H1 (cell line): ENCODE results near the gene STX19. TPM values are rescaled to one million over a fixed set of nuclear protein-coding genes. Genes with fewer than 3 reads are reported as not detected.

ENCODE experiments used
- CBX5 ChIP-seq: fragments of 300-800, 300-1000 bp; sonication (generic); IDR thresholded peaks from 2 replicates; pipeline ENCODE4 v1.7.1; 2016; ENCODE audit warnings: antibody characterized with exemption, low read length, low read depth
- CEBPB ChIP-seq: IDR thresholded peaks from 2 replicates; pipeline ENCODE4 v1.6.1; 2012; ENCODE audit warnings: low read depth, low read length
- KDM4A ChIP-seq: IDR thresholded peaks from one replicate; pipeline ENCODE4 v1.7.1; 2012; ENCODE audit warnings: low read depth, mild to moderate bottlenecking, moderate library complexity, low read length, inconsistent platforms; ENCODE audit not compliant: severe bottlenecking
- MAFK ChIP-seq: IDR thresholded peaks from 2 replicates; pipeline ENCODE4 v1.6.1; 2012; ENCODE audit warnings: low read depth, mild to moderate bottlenecking, improper control_type of control experiment, low read length
- MAX ChIP-seq: IDR thresholded peaks from 2 replicates; pipeline ENCODE4 v1.6.1; 2012; ENCODE audit warnings: inconsistent platforms
- POU5F1 ChIP-seq: IDR thresholded peaks from 2 replicates; pipeline ENCODE4 v1.6.1; 2011; ENCODE audit warnings: low read depth, mild to moderate bottlenecking, low read length, moderate library complexity
- polyA plus RNA-seq, 7 experiments: library from polyadenylated mRNA; depleted of rRNA in 3 of 7; stranded (reverse) in 5 of 7; unstranded in 2 of 7; fragments of >200 nt in 5 of 7; fragments of 200-250 nt in 2 of 7; gene quantifications; 1 replicate in 5 of 7; 2 replicates in 1 of 7; 4 replicates in 1 of 7; pipeline versions ENCODE4 v1.2.1 to v1.2.3, GENCODE V29; 2011 to 2013; ENCODE audit warnings: missing spikeins in 2 of 7, mixed read lengths in 2 of 7
- total RNA-seq: library from RNA; stranded (reverse); fragmentation: NEBNext Ultra II Directional; extraction: Animal tissue kit (Norgen Biotek cat#: 25700); gene quantifications from 2 replicates; pipeline ENCODE4 v1.2.1, GENCODE V29; 2021
- TF ChIP-seq, protein P1 (sequence below): IDR thresholded peaks from 2 replicates; pipeline ENCODE4 v1.6.1; 2012; ENCODE audit warnings: low read length, inconsistent platforms

Gene STX19
- total and polyA plus RNA-seq, 2 of the 8 experiments (the other 6 are each of a cell fraction or from before 2014, with no cell fraction given) = not detected

- no peak for TF ChIP-seq POU5F1
- peak; percentile 70 for TF ChIP-seq KDM4A
- TF ChIP-seq MAFK = no peak
- TF ChIP-seq CBX5 = no peak
- TF ChIP-seq, protein P1, sequence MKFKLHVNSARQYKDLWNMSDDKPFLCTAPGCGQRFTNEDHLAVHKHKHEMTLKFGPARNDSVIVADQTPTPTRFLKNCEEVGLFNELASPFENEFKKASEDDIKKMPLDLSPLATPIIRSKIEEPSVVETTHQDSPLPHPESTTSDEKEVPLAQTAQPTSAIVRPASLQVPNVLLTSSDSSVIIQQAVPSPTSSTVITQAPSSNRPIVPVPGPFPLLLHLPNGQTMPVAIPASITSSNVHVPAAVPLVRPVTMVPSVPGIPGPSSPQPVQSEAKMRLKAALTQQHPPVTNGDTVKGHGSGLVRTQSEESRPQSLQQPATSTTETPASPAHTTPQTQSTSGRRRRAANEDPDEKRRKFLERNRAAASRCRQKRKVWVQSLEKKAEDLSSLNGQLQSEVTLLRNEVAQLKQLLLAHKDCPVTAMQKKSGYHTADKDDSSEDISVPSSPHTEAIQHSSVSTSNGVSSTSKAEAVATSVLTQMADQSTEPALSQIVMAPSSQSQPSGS = no peak
- 0 out of 2 replicates have a peak, but pooled peaks have one; percentile 35 for TF ChIP-seq MAX
- no peak for TF ChIP-seq CEBPB
Observed at GRCh38 chr3:93979850-93980676, 48.3 kb downstream of the STX19 start, which contains the start of gene ARL13B (continued).
